PC-9 (cell line): ENCODE results near the gene CMSS1. TPM values are rescaled to one million over a fixed set of nuclear protein-coding genes. Genes with fewer than 3 reads are reported as not detected.

ENCODE experiments used
- BruUV-seq: library from RNA; stranded (reverse); fragments of 400-500 nt; replicated peaks from 2 replicates; lab custom pipeline; 2021; lab: Mats Ljungman, UMichigan
- CTCF ChIA-PET: fragments of 300-600 bp; sonication (Branson Sonifier 250); formaldehyde crosslinking; loops from one replicate; lab custom pipeline; 2022; ENCODE audit warnings: antibody characterized with exemption; lab: Charles Lee
- POLR2A ChIA-PET: fragments of 300-600 bp; sonication (Branson Sonifier 250); formaldehyde crosslinking; loops from one replicate; lab custom pipeline; 2022; ENCODE audit warnings: antibody characterized with exemption; ENCODE audit not compliant: unreplicated experiment; lab: Charles Lee
- DNase-seq, 2 experiments: peaks; one replicate each; pipeline versions ENCODE4 v3.0.0 to v3.0.0-alpha.2; 2015 to 2022; ENCODE audit warnings: mixed read lengths in 1 of 2
- H2AFZ ChIP-seq: fragments of 200-600 bp; sonication (generic); 2 replicates; pipeline ENCODE4 v1.8.1; 2017; ENCODE audit warnings: antibody characterized with exemption
- H3F3A ChIP-seq: fragments of 200-600 bp; sonication (generic); 2 replicates; pipeline ENCODE4 v1.8.1; 2017; ENCODE audit warnings: antibody characterized with exemption, mild to moderate bottlenecking, low read depth; ENCODE audit not compliant: insufficient read depth
- H3K27ac ChIP-seq: fragments of 200-600 bp; sonication (generic); 2 replicates; pipeline ENCODE4 v1.6.1; 2016; ENCODE audit warnings: mixed run types
- H3K27me3 ChIP-seq: fragments of 200-600 bp; sonication (generic); 2 replicates; pipeline ENCODE4 v1.6.1; 2016; ENCODE audit warnings: low read depth, mixed run types; ENCODE audit not compliant: insufficient read depth
- H3K36me3 ChIP-seq: fragments of 200-600 bp; sonication (generic); 2 replicates; pipeline ENCODE4 v1.6.1; 2016; ENCODE audit warnings: low read depth, mixed run types
- H3K4me1 ChIP-seq: fragments of 200-600 bp; sonication (generic); replicated peaks from 2 replicates; pipeline ENCODE4 v1.6.1; 2016; ENCODE audit warnings: mixed run types; ENCODE audit not compliant: insufficient read depth
- H3K4me2 ChIP-seq: fragments of 200-600 bp; sonication (generic); 2 replicates; pipeline ENCODE4 v1.6.1; 2017; ENCODE audit warnings: mixed run types
- H3K4me3 ChIP-seq: fragments of 200-600 bp; sonication (generic); 2 replicates; pipeline ENCODE4 v1.6.1; 2016; ENCODE audit warnings: mixed run types
- H3K79me2 ChIP-seq: fragments of 200-600 bp; sonication (generic); 2 replicates; pipeline ENCODE4 v1.6.1; 2017; ENCODE audit warnings: low read depth, mixed run types
- H3K9me2 ChIP-seq: fragments of 200-600 bp; sonication (generic); 2 replicates; pipeline ENCODE4 v1.8.1; 2017; ENCODE audit warnings: mild to moderate bottlenecking; ENCODE audit not compliant: insufficient read depth
- H3K9me3 ChIP-seq: fragments of 200-600 bp; sonication (generic); 2 replicates; pipeline ENCODE4 v1.8.1; 2016; ENCODE audit warnings: low read depth; ENCODE audit not compliant: insufficient read depth
- H4K20me1 ChIP-seq: fragments of 200-600 bp; sonication (generic); 2 replicates; pipeline ENCODE4 v1.8.1; 2017; ENCODE audit not compliant: insufficient read depth
- EZH2 ChIP-seq: fragments of 200-600 bp; sonication (generic); IDR thresholded peaks from 2 replicates; pipeline ENCODE4 v1.8.0; 2017; ENCODE audit warnings: antibody characterized with exemption, low read depth
- intact Hi-C: fragments of 100-400 bp; cut with micrococcal nuclease; formaldehyde crosslinking; loops from one replicate; pipeline ENCODE4 v1.10.0; 2022; ENCODE audit not compliant: unreplicated experiment
- total RNA-seq: library from RNA; stranded (reverse); gene quantifications from 2 replicates; pipeline ENCODE4 v1.2.3, GENCODE V29; 2021
- TF ChIP-seq, protein P1 (sequence below): fragments of 200-600 bp; sonication (generic); conservative IDR thresholded peaks from 2 replicates; pipeline ENCODE4 v1.6.1; 2017; ENCODE audit warnings: mixed run types, antibody characterized with exemption, mild to moderate bottlenecking, moderate library complexity

CMSS1 gene
- total RNA-seq, 1 experiment from 2014 or later = 98.9 TPM

DNA sequence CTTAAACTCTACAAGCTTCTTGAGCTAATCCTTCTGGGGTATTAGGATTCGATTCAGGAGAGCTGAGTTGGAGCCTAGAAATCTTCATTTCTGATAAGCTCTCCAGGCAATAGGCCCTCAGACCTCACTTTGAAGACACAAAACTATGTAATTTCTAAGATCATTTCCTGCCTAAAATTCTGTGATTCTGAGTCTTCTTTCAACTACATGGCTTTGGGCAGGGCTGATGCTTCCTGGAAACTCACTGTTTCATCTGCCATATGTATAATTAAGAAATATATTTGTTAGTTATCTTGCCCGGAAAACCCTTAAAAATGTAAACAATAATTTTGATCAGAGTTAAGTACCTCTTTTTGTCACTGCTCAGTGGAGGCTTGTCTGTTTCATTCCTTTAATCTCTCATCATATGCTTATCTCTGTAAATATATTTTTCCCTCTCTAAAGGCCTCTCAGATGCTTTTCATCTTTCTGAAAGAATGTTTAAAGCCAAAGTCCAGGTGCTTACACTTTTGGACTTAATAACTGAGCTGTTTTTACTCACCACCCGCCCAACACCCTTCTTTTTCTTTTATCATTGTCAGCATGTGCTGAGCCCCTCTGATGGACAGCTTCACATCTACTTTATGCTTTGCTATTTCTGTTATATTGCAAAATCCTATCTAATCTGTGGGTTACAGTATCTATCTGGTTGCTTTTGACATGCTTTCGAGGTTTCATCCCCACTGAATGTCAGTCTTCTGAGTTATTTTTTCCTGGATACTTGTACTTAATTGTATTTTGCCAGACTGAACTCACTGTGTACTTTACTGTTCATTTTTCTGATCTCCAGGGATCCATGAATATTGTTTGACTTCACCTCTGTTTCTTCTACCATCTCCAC is 258.4 kb downstream of the CMSS1 start:
- H3K9me2 ChIP-seq = peaks cover 4% of the 10 kb centered on the region; the same call in 1 of the 2 replicates
- no peak overlapping the region for H3K4me2 ChIP-seq
- H3F3A ChIP-seq = no peaks in the 10 kb centered on the region
- no peak overlapping the region for H3K27ac ChIP-seq
- TF ChIP-seq, protein P1, sequence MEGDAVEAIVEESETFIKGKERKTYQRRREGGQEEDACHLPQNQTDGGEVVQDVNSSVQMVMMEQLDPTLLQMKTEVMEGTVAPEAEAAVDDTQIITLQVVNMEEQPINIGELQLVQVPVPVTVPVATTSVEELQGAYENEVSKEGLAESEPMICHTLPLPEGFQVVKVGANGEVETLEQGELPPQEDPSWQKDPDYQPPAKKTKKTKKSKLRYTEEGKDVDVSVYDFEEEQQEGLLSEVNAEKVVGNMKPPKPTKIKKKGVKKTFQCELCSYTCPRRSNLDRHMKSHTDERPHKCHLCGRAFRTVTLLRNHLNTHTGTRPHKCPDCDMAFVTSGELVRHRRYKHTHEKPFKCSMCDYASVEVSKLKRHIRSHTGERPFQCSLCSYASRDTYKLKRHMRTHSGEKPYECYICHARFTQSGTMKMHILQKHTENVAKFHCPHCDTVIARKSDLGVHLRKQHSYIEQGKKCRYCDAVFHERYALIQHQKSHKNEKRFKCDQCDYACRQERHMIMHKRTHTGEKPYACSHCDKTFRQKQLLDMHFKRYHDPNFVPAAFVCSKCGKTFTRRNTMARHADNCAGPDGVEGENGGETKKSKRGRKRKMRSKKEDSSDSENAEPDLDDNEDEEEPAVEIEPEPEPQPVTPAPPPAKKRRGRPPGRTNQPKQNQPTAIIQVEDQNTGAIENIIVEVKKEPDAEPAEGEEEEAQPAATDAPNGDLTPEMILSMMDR = no peak
- no peak overlapping the region for H3K4me3 ChIP-seq
- no peaks in the 10 kb centered on the region for H3K27me3 ChIP-seq
- ChIA-PET POLR2A (no interaction called here), CTCF (interaction anchor here (0.6 to 0.7 kb wide), 2 partner anchors 149 to 254 kb away, joined by 3 to 5 read pairs; no protein-coding TSS in a partner anchor)
- BruUV-seq = no TSS peak
- H3K79me2 ChIP-seq = no peaks in the 10 kb centered on the region
- DNase-seq = no peak
- no peaks in the 10 kb centered on the region for H3K4me1 ChIP-seq
- H3K36me3 ChIP-seq = no peaks in the 10 kb centered on the region
- intact Hi-C loops = no loop called here
- H3K9me3 ChIP-seq = no peaks in the 10 kb centered on the region
- H4K20me1 ChIP-seq = no peaks in the 10 kb centered on the region
- H2AFZ ChIP-seq = no peak overlapping the region

DNA sequence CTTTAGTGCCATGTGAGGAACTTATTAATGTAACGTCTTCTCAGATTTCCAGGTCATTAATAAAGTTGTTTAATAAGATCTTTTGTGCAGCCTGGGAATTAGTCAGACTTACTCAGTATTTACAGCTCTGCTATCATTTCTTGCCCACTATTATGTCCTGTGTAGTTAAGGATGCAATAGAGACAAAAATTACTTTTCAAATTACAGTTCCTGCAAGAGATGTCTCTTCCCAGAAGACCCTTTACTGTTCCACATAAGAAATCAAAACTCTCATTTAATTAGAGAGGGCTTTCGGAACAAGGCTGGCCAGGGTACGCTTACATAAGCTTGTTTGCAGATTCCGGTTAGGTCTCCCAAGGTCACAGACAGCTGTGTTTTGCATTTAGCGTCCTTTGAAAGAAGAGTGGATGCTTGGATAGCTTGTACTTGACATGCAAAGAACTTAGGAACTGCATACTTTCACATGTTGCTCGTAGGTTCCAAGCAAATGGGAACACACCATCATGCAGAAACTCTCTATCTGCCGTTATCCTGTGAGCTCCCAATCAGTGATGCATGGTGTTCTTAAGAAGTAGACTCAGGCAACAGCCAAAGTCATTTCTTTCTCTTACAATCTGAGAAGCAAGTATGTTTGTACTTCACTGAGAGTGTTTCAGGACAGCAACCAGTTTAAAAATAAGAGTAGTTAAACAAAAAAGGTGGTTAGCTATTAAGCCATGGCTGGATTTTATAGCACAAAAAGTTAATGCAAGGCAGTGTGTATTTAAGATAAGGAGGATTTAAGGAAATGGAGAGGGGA is 259.3 kb downstream of the CMSS1 start:
- H3K4me1 ChIP-seq = no peaks in the 10 kb centered on the region
- H3K9me2 ChIP-seq = peaks cover 4% of the 10 kb centered on the region; the same call in 1 of the 2 replicates
- no peaks in the 10 kb centered on the region for H3K36me3 ChIP-seq
- no peak overlapping the region for H3K4me3 ChIP-seq
- intact Hi-C loops = no loop called here
- ChIA-PET POLR2A (interaction anchor here (0.6 kb wide), 2 partner anchors 109 to 193 kb away, joined by 3 to 10 read pairs; no protein-coding TSS in a partner anchor), CTCF (interaction anchor here (0.6 to 1.1 kb wide), 2 partner anchors 8 to 149 kb away, joined by 3 read pairs; no protein-coding TSS in a partner anchor)
- no peak for DNase-seq
- no peak overlapping the region for H3K4me2 ChIP-seq
- no peaks in the 10 kb centered on the region for H3K27me3 ChIP-seq
- no peaks in the 10 kb centered on the region for H3K9me3 ChIP-seq
- BruUV-seq = no TSS peak
- H3K27ac ChIP-seq = no peak overlapping the region
- H3K79me2 ChIP-seq = no peaks in the 10 kb centered on the region
- no peak overlapping the region for H2AFZ ChIP-seq
- H4K20me1 ChIP-seq = no peaks in the 10 kb centered on the region
- H3F3A ChIP-seq = no peaks in the 10 kb centered on the region
- TF ChIP-seq, protein P1 = no peak
- TF ChIP-seq EZH2 = no peak

DNA sequence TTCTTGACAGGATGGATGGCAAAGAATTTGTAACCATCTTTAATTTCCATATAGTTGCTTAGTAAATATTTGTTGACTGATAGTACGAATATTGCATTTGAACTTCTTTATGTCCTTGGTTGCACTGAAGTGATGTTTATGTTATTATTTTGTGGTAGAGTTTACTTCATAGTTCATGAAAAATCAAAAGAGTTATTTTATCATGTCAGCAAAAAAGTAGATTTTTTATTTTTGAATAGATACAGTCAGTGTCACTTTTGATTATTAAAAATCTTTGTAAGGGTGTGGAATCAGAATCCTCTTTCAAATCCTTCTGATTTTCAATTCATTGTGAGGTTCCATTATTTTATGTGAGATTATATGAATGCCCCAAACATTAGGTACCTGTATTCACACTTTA is 261.7 kb downstream of the CMSS1 start:
- TF ChIP-seq, protein P1 = no peak
- TF ChIP-seq EZH2 = no peak
- Histone ChIP-seq H2AFZ (no peak overlapping the region), H3K4me3 (no peak overlapping the region), H3K4me2 (no peak overlapping the region), H3K36me3 (no peaks in the 10 kb centered on the region), H3K27ac (no peak overlapping the region), H3K27me3 (no peaks in the 10 kb centered on the region), H4K20me1 (no peaks in the 10 kb centered on the region), H3K9me3 (no peaks in the 10 kb centered on the region), H3K9me2 (peaks cover 4% of the 10 kb centered on the region; the same call in 1 of the 2 replicates), H3K4me1 (no peaks in the 10 kb centered on the region), H3K79me2 (no peaks in the 10 kb centered on the region), H3F3A (no peaks in the 10 kb centered on the region)
- ChIA-PET POLR2A (no interaction called here), CTCF (no interaction called here)
- intact Hi-C loops = no loop called here
- no TSS peak for BruUV-seq
- no peak for DNase-seq
